Right lobe of liver (tissue), 4 donors: ENCODE results near the gene STXBP5.
"Not testable (repeated sequence)": the region's sequence is repeated elsewhere in the genome, so short reads cannot be mapped to it uniquely, and the experiment has no call there.

Source experiments
- CTCF ChIP-seq, 4 donors: fragments of 200-600 bp in 3 of 4; fragments of 450-650 bp in 1 of 4; IDR thresholded peaks; one replicate each; pipeline versions ENCODE4 v1.5.1 to v1.8.0; 2016 to 2022; ENCODE audit warnings: antibody characterized with exemption in 4 of 4, mild to moderate bottlenecking in 2 of 4
- POLR2A ChIP-seq: fragments of 450-650 bp; IDR thresholded peaks from one replicate; pipeline ENCODE4 v1.6.1; 2017; ENCODE audit warnings: antibody characterized with exemption, mild to moderate bottlenecking
- donor health status: DM: no; HTN: no; CAD: no.
- donor health status: DM: no; HTN: no; CAD: no.
- donor health status: DM: no; HTN: yes; CAD: no.

GRCh38 chr6:147254929-147255473 lies 50.8 kb downstream of the STXBP5 start:
- TF ChIP-seq POLR2A; CTCF (IDR thresholded peaks at IDR 0.05): not testable (repeated sequence)
